Measurements from ENCODE around the gene MTARC2.

Gene MTARC2

GRCh38 chr1:220804202-220804586 lies 56.1 kb downstream of the MTARC2 start:
- Histone ChIP-seq H3K27ac (ENCODE audit: low read length) (peak overlapping the region; percentile 12), H3K27me3 (ENCODE audit: low read depth, low read length) (no peaks in the 10 kb centered on the region), H3K9me3 (ENCODE audit: control insufficient read depth in 1 of 2, low read length in 2 of 2) (no peaks in the 10 kb centered on the region), H3K4me3 (ENCODE audit: low read depth in 1 of 2, low read length in 2 of 2) (no peak overlapping the region), H3K4me1 (ENCODE audit: control insufficient read depth in 1 of 2, insufficient read depth in 2 of 2, low read length in 2 of 2) (peaks cover 0 to 13% of the 10 kb centered on the region in 2 donors), H3K36me3 (ENCODE audit: control insufficient read depth in 1 of 2, insufficient read depth in 2 of 2, low read length in 2 of 2) (peaks cover 7 to 18% of the 10 kb centered on the region in 2 donors)

DNA sequence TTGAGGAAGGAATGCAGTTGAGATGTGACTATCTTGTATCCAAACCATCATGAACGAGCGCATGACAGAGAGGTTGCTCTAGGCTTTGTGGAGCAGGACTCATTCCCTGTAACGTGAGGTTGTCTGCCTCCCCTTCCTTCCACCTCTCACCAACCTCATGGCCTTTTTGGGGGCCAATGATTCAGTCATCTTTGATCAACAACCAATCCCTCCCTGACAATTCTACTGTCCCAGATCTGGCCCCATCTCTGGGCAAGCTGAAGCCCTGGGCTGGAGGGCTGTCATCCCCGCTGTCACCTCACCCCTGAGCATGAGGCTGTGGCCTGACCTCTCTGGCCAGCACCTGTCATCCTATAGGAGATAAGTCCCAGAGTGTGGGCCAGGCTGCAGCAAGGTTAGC lies 58.3 kb downstream of the MTARC2 start:
- Histone ChIP-seq H3K4me3 (ENCODE audit: low read depth in 1 of 2, low read length in 2 of 2) (no peak overlapping the region), H3K36me3 (ENCODE audit: control insufficient read depth in 1 of 2, insufficient read depth in 2 of 2, low read length in 2 of 2) (peaks cover 2 to 6% of the 10 kb centered on the region in 2 donors), H3K27me3 (ENCODE audit: low read depth, low read length) (no peaks in the 10 kb centered on the region), H3K27ac (ENCODE audit: low read length) (no peak overlapping the region), H3K9me3 (ENCODE audit: control insufficient read depth in 1 of 2, low read length in 2 of 2) (no peaks in the 10 kb centered on the region), H3K4me1 (ENCODE audit: control insufficient read depth in 1 of 2, insufficient read depth in 2 of 2, low read length in 2 of 2) (peaks cover 3 to 27% of the 10 kb centered on the region in 2 donors)

- H3K9me3 ChIP-seq (ENCODE audit: control insufficient read depth in 1 of 2, low read length in 2 of 2) = no peaks in the 10 kb centered on the region
- H3K4me1 ChIP-seq (ENCODE audit: control insufficient read depth in 1 of 2, insufficient read depth in 2 of 2, low read length in 2 of 2) = peaks cover 3 to 24% of the 10 kb centered on the region in 2 donors
- no peak overlapping the region for H3K4me3 ChIP-seq (ENCODE audit: low read depth in 1 of 2, low read length in 2 of 2)
- peaks cover 2 to 6% of the 10 kb centered on the region in 2 donors for H3K36me3 ChIP-seq (ENCODE audit: control insufficient read depth in 1 of 2, insufficient read depth in 2 of 2, low read length in 2 of 2)
- H3K27ac ChIP-seq (ENCODE audit: low read length) = no peak overlapping the region
- no peaks in the 10 kb centered on the region for H3K27me3 ChIP-seq (ENCODE audit: low read depth, low read length)
Observed at GRCh38 chr1:220807726-220808125, 59.6 kb downstream of the MTARC2 start.

- Histone ChIP-seq H3K4me1 (ENCODE audit: control insufficient read depth in 1 of 2, insufficient read depth in 2 of 2, low read length in 2 of 2) (peaks cover 3 to 21% of the 10 kb centered on the region in 2 donors), H3K27me3 (ENCODE audit: low read depth, low read length) (no peaks in the 10 kb centered on the region), H3K36me3 (ENCODE audit: control insufficient read depth in 1 of 2, insufficient read depth in 2 of 2, low read length in 2 of 2) (peaks cover 2 to 6% of the 10 kb centered on the region in 2 donors), H3K9me3 (ENCODE audit: control insufficient read depth in 1 of 2, low read length in 2 of 2) (no peaks in the 10 kb centered on the region), H3K27ac (ENCODE audit: low read length) (peak overlapping the region; percentile 1), H3K4me3 (ENCODE audit: low read depth in 1 of 2, low read length in 2 of 2) (peak overlapping the region in 1 of 2 donors; percentile 27)
Observed at GRCh38 chr1:220808345-220809186, 60.4 kb downstream of the MTARC2 start.

DNA sequence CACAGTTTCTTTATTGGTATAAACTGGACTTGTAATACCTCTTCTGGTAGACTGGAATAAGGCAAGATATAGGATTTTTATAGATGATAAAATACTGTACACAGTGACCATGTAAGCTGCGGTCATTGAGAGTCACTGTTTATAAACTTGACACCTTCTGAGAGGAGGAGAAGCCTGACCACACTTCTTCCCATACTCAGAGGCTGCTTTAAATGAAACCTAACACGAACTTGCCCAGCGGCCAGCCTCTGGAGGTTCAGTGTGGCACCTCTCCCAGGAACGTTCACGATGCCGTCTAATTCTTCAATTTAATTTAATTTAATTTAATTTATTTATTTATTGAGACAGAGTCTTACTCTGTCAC lies 61.0 kb downstream of the MTARC2 start:
- Histone ChIP-seq H3K27me3 (ENCODE audit: low read depth, low read length) (no peaks in the 10 kb centered on the region), H3K4me1 (ENCODE audit: control insufficient read depth in 1 of 2, insufficient read depth in 2 of 2, low read length in 2 of 2) (peaks cover 3 to 17% of the 10 kb centered on the region in 2 donors), H3K36me3 (ENCODE audit: control insufficient read depth in 1 of 2, insufficient read depth in 2 of 2, low read length in 2 of 2) (peaks cover 2 to 6% of the 10 kb centered on the region in 2 donors), H3K9me3 (ENCODE audit: control insufficient read depth in 1 of 2, low read length in 2 of 2) (no peaks in the 10 kb centered on the region), H3K4me3 (ENCODE audit: low read depth in 1 of 2, low read length in 2 of 2) (no peak overlapping the region), H3K27ac (ENCODE audit: low read length) (no peak overlapping the region)

GRCh38 chr1:220809704-220810103 lies 61.6 kb downstream of the MTARC2 start:
- Histone ChIP-seq H3K4me3 (ENCODE audit: low read depth in 1 of 2, low read length in 2 of 2) (no peak overlapping the region), H3K4me1 (ENCODE audit: control insufficient read depth in 1 of 2, insufficient read depth in 2 of 2, low read length in 2 of 2) (peaks cover 3 to 20% of the 10 kb centered on the region in 2 donors), H3K27me3 (ENCODE audit: low read depth, low read length) (no peaks in the 10 kb centered on the region), H3K27ac (ENCODE audit: low read length) (no peak overlapping the region), H3K36me3 (ENCODE audit: control insufficient read depth in 1 of 2, insufficient read depth in 2 of 2, low read length in 2 of 2) (peaks cover 2 to 6% of the 10 kb centered on the region in 2 donors), H3K9me3 (ENCODE audit: control insufficient read depth in 1 of 2, low read length in 2 of 2) (no peaks in the 10 kb centered on the region)

GRCh38 chr1:220810179-220810653 lies 62.1 kb downstream of the MTARC2 start:
- Histone ChIP-seq H3K27me3 (ENCODE audit: low read depth, low read length) (no peaks in the 10 kb centered on the region), H3K36me3 (ENCODE audit: control insufficient read depth in 1 of 2, insufficient read depth in 2 of 2, low read length in 2 of 2) (peaks cover 2 to 6% of the 10 kb centered on the region in 2 donors), H3K27ac (ENCODE audit: low read length) (no peak overlapping the region), H3K9me3 (ENCODE audit: control insufficient read depth in 1 of 2, low read length in 2 of 2) (no peaks in the 10 kb centered on the region), H3K4me1 (ENCODE audit: control insufficient read depth in 1 of 2, insufficient read depth in 2 of 2, low read length in 2 of 2) (peaks cover 3 to 24% of the 10 kb centered on the region in 2 donors), H3K4me3 (ENCODE audit: low read depth in 1 of 2, low read length in 2 of 2) (peak overlapping the region in 1 of 2 donors; percentile 22)

DNA sequence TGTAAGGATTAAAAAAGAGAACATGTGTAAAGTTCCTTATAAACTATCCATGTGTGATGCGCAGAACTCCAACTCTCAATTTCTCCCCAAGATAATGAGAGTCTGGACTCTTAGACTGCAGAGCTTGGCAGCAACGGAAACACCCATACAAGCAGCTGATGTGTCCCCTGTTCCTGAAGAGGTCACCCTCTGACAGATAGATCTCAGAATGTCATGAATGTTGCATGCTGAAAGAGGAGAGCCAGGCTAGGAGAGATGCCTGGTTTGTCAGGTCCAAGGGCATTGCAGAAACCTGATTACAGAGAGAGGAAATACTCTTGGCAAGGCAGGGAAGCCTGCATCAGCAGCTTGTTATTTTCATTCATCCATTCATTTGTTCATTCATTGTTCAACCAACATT lies 62.8 kb downstream of the MTARC2 start:
- H3K27me3 ChIP-seq (ENCODE audit: low read depth, low read length) = no peaks in the 10 kb centered on the region
- H3K9me3 ChIP-seq (ENCODE audit: control insufficient read depth in 1 of 2, low read length in 2 of 2) = no peaks in the 10 kb centered on the region
- no peak overlapping the region for H3K27ac ChIP-seq (ENCODE audit: low read length)
- H3K4me3 ChIP-seq (ENCODE audit: low read depth in 1 of 2, low read length in 2 of 2) = no peak overlapping the region
- H3K4me1 ChIP-seq (ENCODE audit: control insufficient read depth in 1 of 2, insufficient read depth in 2 of 2, low read length in 2 of 2) = peaks cover 3 to 31% of the 10 kb centered on the region in 2 donors
- peaks cover 2 to 6% of the 10 kb centered on the region in 2 donors for H3K36me3 ChIP-seq (ENCODE audit: control insufficient read depth in 1 of 2, insufficient read depth in 2 of 2, low read length in 2 of 2)

- Histone ChIP-seq H3K36me3 (ENCODE audit: control insufficient read depth in 1 of 2, insufficient read depth in 2 of 2, low read length in 2 of 2) (peaks cover under 1 to 2% of the 10 kb centered on the region in 2 donors), H3K4me1 (ENCODE audit: control insufficient read depth in 1 of 2, insufficient read depth in 2 of 2, low read length in 2 of 2) (peaks cover 3 to 36% of the 10 kb centered on the region in 2 donors), H3K27ac (ENCODE audit: low read length) (no peak overlapping the region), H3K27me3 (ENCODE audit: low read depth, low read length) (no peaks in the 10 kb centered on the region), H3K4me3 (ENCODE audit: low read depth in 1 of 2, low read length in 2 of 2) (no peak overlapping the region), H3K9me3 (ENCODE audit: control insufficient read depth in 1 of 2, low read length in 2 of 2) (no peaks in the 10 kb centered on the region)
Observed at GRCh38 chr1:220811695-220812094, 63.6 kb downstream of the MTARC2 start.

GRCh38 chr1:220812308-220812707 lies 64.2 kb downstream of the MTARC2 start:
- no peaks in the 10 kb centered on the region for H3K9me3 ChIP-seq (ENCODE audit: control insufficient read depth in 1 of 2, low read length in 2 of 2)
- H3K27me3 ChIP-seq (ENCODE audit: low read depth, low read length) = no peaks in the 10 kb centered on the region
- H3K4me3 ChIP-seq (ENCODE audit: low read depth in 1 of 2, low read length in 2 of 2) = no peak overlapping the region
- H3K36me3 ChIP-seq (ENCODE audit: control insufficient read depth in 1 of 2, insufficient read depth in 2 of 2, low read length in 2 of 2) = peaks cover 0 to 2% of the 10 kb centered on the region in 2 donors
- no peak overlapping the region for H3K27ac ChIP-seq (ENCODE audit: low read length)
- peaks cover 3 to 38% of the 10 kb centered on the region in 2 donors for H3K4me1 ChIP-seq (ENCODE audit: control insufficient read depth in 1 of 2, insufficient read depth in 2 of 2, low read length in 2 of 2)

- H3K27me3 ChIP-seq (ENCODE audit: low read depth, low read length) = no peaks in the 10 kb centered on the region
- no peak overlapping the region for H3K4me3 ChIP-seq (ENCODE audit: low read depth in 1 of 2, low read length in 2 of 2)
- peaks cover 0 to 2% of the 10 kb centered on the region in 2 donors for H3K36me3 ChIP-seq (ENCODE audit: control insufficient read depth in 1 of 2, insufficient read depth in 2 of 2, low read length in 2 of 2)
- H3K4me1 ChIP-seq (ENCODE audit: control insufficient read depth in 1 of 2, insufficient read depth in 2 of 2, low read length in 2 of 2) = peaks cover 3 to 43% of the 10 kb centered on the region in 2 donors
- no peak overlapping the region for H3K27ac ChIP-seq (ENCODE audit: low read length)
- H3K9me3 ChIP-seq (ENCODE audit: control insufficient read depth in 1 of 2, low read length in 2 of 2) = no peaks in the 10 kb centered on the region
Observed at GRCh38 chr1:220813013-220813412, 64.9 kb downstream of the MTARC2 start.

All from muscle layer of duodenum (tissue), 2 donors.